Vagina (tissue), 2 donors: ENCODE results near the gene TRIM46.

ENCODE experiments used
- CTCF ChIP-seq, 3 experiments: fragments of 450-650 bp in 2 of 3; fragments of 200-600 bp in 1 of 3; sonication (generic) in 1 of 3; IDR thresholded peaks; one replicate each; pipeline ENCODE4 v1.5.1; 2017 to 2019; ENCODE audit warnings: antibody characterized with exemption in 3 of 3, mild to moderate bottlenecking in 2 of 3, moderate library complexity in 2 of 3
- POLR2A ChIP-seq, 2 donors: fragments of 450-650 bp; IDR thresholded peaks; one replicate each; pipeline ENCODE4 v1.6.1; 2017; ENCODE audit warnings: antibody characterized with exemption in 2 of 2, mild to moderate bottlenecking in 2 of 2, moderate library complexity in 2 of 2
- POLR2AphosphoS5 ChIP-seq, 2 donors: sonication (generic); formaldehyde crosslinking; IDR thresholded peaks; one replicate each; pipeline ENCODE4 v1.9.0; 2017; ENCODE audit warnings: antibody characterized with exemption in 2 of 2, mild to moderate bottlenecking in 2 of 2, low read depth in 1 of 2; ENCODE audit not compliant: insufficient read depth in 1 of 2

DNA sequence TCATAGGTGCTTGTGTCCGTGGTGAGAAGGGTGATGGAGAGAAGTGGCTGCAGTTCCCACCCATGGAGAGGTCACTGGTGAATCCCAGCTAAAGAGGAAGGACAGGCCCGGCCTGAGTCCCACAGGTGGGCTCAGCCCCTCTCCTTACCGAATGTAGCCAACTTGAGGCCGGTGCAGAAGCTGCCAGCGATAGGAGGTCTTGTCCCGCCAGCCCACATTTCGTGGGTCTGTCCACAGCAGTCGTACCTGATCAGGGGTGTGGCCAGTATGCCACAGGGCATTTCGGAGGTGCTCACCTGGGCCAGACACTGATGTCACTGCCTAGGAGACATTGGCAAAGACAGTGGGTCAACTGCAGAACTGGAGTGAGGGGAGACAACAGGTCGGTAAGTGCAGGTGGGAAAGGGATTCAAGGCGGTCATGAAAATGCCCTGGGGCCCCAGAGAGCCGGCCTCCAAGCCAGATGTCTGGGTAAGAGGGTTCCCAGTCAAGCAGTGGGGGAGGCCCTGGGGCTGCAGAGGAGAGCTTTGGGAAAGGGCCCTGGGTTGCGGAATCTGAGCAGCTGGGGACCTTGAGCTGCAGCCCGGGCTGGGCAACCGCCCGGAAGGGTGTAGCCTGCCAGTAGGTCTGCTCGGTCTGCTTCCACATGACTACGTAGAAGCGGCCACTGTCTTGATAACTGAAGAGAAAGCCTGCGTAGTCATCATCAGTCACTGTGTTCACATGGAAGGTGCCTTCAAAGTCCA is 23.4 kb downstream of the TRIM46 start:
- no peak for TF ChIP-seq CTCF (IDR thresholded peaks at IDR 0.05)
- TF ChIP-seq POLR2A (IDR thresholded peaks at IDR 0.05): no peak
- TF ChIP-seq POLR2AphosphoS5 (IDR thresholded peaks at IDR 0.05; ENCODE audit: insufficient read depth in 1 of 2, low read depth in 1 of 2): no peak
